Measurements from ENCODE around the gene PPME1.

The PPME1 gene

GRCh38 chr11:74226907-74227306 lies 55.8 kb downstream of the PPME1 start:
- DNase-seq (ENCODE audit: low read depth in 2 of 2): no peak

GRCh38 chr11:74232311-74232950 lies 61.3 kb downstream of the PPME1 start:
- DNase-seq (ENCODE audit: low read depth in 2 of 2): no peak

GRCh38 chr11:74233683-74234082 lies 62.6 kb downstream of the PPME1 start:
- no peak for DNase-seq (ENCODE audit: low read depth in 2 of 2)

GRCh38 chr11:74235121-74235520 lies 64.0 kb downstream of the PPME1 start:
- DNase-seq (ENCODE audit: low read depth in 2 of 2): no peak

GRCh38 chr11:74237541-74237940 lies 66.5 kb downstream of the PPME1 start:
- no peak for DNase-seq (ENCODE audit: low read depth in 2 of 2)

GRCh38 chr11:74238243-74238642 lies 67.2 kb downstream of the PPME1 start:
- DNase-seq (ENCODE audit: low read depth in 2 of 2): no peak

- no peak for DNase-seq (ENCODE audit: low read depth in 2 of 2)
These were observed 77.4 kb downstream of the PPME1 start for GRCh38 chr11:74248469-74248868.

GRCh38 chr11:74249496-74249895 lies 78.4 kb downstream of the PPME1 start:
- DNase-seq (ENCODE audit: low read depth in 2 of 2): no peak

- no peak for DNase-seq (ENCODE audit: low read depth in 2 of 2)
These were observed 82.3 kb downstream of the PPME1 start for GRCh38 chr11:74253361-74253760.

- DNase-seq (ENCODE audit: low read depth in 2 of 2): no peak
These were observed 84.8 kb downstream of the PPME1 start for GRCh38 chr11:74255741-74256375.

GRCh38 chr11:74256378-74257133 lies 85.5 kb downstream of the PPME1 start:
- DNase-seq (ENCODE audit: low read depth in 2 of 2): no peak

- DNase-seq (ENCODE audit: low read depth in 2 of 2): no peak
These were observed 87.0 kb downstream of the PPME1 start for GRCh38 chr11:74257959-74258553.

- DNase-seq (ENCODE audit: low read depth in 2 of 2): no peak
These were observed 91.6 kb downstream of the PPME1 start for GRCh38 chr11:74262725-74263124.

- DNase-seq (ENCODE audit: low read depth in 2 of 2): no peak
These were observed 94.2 kb downstream of the PPME1 start for GRCh38 chr11:74265256-74265655.

- no peak for DNase-seq (ENCODE audit: low read depth in 2 of 2)
These were observed 95.9 kb downstream of the PPME1 start for GRCh38 chr11:74267014-74267413.

- no peak for DNase-seq (ENCODE audit: low read depth in 2 of 2)
These were observed 97.4 kb downstream of the PPME1 start for GRCh38 chr11:74268456-74268855.

- no peak for DNase-seq (ENCODE audit: low read depth in 2 of 2)
These were observed 98.2 kb downstream of the PPME1 start for GRCh38 chr11:74269161-74269811.

GRCh38 chr11:74272276-74272675 lies 101.2 kb downstream of the PPME1 start:
- no peak for DNase-seq (ENCODE audit: low read depth in 2 of 2)

GRCh38 chr11:74276581-74276980 lies 105.5 kb downstream of the PPME1 start:
- DNase-seq (ENCODE audit: low read depth in 2 of 2): no peak

- DNase-seq (ENCODE audit: low read depth in 2 of 2): no peak
These were observed 107.0 kb downstream of the PPME1 start for GRCh38 chr11:74278103-74278502.

GRCh38 chr11:74278721-74279161 lies 107.7 kb downstream of the PPME1 start:
- no peak for DNase-seq (ENCODE audit: low read depth in 2 of 2)

- no peak for DNase-seq (ENCODE audit: low read depth in 2 of 2)
These were observed 108.2 kb downstream of the PPME1 start for GRCh38 chr11:74279256-74279655.
